HG03442 (cell line): Measurements from ENCODE around the gene NEURL3.

Source experiments
- ATAC-seq: cut with Tn5 transposase; IDR thresholded peaks from one replicate; pipeline ENCODE4 v1.9.1; 2021; ENCODE audit warnings: mild to moderate bottlenecking, moderate library complexity; ENCODE audit not compliant: unreplicated experiment

The NEURL3 gene

DNA sequence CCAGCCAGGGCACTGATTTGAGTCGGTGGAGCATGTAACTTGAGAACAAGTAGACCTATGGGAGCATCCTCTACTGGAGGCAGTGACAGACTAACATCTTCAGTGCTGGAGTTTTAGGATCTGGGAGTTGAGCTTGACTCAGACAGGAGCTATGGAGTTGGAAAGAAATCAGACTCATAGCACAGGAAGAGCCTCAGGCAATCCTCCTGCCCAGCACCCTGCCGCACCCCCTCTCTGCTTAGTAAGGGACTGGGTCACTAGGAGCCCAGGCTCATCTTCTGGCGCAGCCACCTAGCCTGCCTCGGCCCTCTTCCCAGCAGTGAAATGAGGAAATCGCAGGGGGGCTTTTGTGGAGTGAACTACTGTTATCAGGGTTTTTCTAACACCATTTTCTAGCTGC, 35.0 kb upstream of the NEURL3 start:
- ATAC-seq: no peak

DNA sequence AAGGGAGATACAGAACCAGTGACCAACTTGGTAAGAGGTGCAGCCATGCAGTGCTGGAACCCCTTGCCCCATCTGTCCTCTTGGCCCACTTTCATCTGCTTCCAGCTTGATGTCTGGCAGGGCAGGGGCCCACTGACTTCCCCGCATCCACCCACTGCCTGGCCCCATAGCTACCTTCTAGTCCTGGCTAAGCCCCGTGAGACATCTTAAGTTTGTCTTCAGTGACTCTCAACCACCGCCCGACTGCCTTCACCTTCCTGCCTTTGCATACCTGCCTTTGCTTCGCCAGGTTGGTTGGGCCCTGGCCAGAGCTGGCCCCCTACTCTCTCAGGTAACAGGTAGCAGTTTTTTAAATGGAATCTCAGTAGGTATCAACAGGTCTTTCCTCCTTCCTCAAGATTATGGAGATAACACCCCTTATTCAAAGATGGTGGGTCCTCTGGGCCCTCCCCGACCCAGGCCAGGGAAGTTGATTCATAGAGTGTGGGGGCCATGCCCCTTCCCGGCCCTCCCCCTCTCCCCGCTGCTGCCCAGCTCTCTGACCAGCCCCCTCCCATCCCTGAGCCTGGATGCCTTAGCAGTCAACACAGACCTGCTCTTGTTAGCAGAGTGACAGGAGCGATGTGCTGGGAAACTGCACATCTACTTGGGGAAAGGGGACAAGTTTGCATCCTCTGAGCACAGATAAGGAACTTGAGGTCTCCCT, 34.2 kb upstream of the NEURL3 start:
- ATAC-seq: no peak

DNA sequence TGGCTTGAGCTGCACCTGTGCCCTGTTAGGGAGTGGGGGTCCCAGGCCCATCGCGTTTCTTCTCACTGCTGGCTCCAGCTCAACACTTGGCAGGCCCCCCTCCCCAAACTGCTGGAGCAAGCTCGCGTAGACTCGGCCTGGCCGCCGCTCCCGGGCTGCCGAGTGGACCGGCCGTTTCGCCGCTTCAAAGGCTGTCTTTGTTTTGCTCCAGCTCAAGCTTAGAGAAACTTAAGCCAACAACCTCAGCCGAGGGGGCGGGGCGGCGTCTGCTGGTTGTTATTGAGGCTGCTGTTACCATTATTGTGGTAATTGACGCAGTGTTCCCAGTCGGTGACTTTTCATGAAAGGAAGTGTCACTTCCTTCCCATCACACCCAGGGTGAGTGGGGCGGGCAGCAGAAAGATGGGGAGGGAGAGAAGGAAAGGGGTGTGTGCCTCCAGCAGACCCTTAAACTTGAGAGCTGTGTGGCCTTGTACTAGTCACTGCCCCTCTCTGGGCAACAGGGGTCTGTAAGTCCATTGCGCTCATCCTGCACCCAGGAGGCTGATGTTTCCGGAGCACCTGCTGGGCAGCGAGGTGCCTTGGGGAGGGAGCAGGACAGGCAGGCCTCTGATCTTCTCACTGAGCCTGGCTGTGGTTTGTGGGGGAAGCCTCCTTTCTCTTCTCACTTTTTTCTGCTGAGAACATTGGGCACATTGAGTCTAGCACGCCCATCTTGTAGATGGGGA, 33.5 kb upstream of the NEURL3 start:
- no peak for ATAC-seq

DNA sequence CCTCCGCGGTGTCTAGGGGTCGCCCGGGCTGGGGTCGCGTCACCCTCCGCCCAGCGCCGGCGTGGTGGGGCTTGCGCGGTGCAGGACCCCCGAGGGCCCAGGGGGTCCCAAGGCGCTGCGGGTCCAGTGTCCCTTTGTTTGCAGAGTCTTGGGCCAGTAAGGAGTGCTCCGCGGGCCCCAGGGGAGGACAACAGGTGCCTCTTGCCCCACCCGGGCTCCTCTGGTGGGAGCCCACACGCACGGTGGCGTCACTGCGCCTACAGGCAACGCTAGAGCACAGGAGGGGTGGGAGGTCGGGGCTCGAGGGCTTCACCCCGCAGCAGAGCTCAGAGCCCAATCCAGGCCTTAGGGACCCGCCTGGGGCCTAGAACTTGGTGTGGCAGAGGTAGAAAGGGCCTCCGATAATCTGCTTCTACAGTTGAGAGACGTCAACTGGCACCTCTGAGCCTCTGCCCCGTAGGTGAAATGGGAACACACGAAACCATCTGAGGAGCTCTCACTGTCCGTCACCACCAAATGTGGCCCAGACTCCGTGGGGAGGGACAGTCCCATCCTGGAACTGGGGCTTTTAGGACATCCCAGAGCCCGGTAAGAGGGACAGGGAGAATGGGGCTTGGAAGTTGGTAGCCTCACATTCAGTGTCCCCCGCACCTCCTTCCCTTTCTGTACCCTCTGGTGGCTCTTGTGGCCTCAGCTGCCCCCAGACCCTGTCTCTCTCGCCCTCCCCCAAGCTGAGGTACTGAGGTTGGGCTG, 32.8 kb upstream of the NEURL3 start:
- no peak for ATAC-seq

DNA sequence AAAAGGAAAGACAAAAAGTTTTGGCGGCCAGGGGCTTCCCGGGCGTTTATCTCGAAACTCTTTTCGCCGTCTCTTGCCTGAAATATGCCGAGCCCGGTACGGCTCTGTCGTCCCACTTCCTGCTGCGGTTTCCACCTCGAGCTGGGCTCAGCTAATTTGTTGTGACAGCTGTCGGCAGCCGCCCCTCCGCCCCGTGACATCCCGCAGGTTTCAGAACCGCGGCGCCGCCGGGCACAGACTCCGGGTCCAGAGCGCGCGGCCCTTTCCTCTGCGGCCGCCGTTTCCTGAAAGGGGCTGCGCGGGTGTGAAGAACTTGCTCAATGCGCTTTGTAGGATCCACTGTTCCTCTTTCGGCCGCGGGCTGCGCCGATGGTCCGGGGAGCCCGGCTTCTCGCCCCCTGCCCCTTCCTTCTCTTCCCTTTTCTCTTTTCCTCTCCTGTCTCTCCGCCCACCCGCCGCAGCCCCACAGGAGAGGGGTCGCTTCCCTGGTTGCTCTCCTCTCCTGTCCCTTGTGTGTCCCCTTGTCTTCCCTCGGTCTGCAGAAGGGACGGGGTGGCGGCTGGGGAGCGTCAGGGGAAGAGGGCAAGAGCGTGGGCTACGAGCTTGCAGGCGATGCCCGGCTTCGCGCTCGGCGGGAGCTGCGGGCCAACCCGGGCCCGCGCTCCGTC, 32.0 kb upstream of the NEURL3 start:
- peak; percentile 37 for ATAC-seq

DNA sequence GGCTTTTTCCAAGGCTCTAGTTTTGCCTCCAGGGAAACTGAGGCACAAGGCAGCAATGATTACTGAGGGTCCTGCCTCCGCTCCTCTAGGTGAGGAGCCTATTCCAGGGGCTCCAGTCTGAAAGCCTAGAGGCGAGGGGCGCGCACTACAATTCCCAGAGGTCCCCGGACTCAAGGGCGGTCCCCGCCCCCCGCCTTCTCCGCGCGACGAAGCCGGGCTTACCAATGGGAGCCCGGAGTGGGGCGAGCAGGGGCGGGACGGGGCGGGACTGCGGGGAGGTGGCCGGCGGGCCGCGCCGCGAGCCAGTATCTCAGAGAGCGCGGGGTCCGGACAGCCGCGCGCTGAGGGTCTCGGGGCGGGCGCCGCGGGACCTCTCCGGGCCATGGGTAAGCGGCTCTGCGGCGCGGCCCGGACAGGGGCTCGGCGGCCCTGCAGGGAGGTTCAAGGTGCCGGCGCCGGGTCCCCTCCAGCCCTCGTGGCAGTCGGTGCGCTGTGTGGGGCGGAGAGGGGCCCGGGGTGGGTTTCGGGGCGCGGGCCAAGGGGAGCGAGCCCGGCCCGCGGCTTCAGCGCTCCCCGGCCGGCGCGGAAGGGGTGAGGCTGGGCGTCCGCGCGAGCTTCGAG, 31.4 kb upstream of the NEURL3 start, which contains the start of gene ARID5A:
Gene ARID5A, plus strand, starts transcription at position 308 of the 621 bp plus-strand sequence. Its CDS starts 75 bp downstream, at position 383.
- ATAC-seq: peak; percentile 55

DNA sequence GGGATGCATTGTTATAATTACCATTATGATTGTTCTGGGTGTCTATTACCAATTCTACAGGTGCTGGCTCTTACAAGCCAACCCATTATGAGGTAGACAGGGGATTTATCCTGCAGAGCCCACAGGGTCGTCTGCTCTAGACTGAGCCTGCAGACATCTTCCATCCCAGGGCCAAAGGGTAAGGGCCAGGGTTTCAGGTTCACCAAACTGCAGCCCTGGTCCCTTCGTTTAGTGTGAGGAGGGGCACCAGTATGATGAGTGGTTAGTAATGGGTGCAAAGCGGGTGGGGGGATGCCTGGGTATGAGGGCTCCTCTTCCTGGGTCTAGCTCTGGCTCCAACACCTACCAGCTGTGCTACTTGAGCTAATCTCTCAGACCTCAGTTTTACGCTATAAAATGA, 30.2 kb upstream of the NEURL3 start:
- no peak for ATAC-seq

DNA sequence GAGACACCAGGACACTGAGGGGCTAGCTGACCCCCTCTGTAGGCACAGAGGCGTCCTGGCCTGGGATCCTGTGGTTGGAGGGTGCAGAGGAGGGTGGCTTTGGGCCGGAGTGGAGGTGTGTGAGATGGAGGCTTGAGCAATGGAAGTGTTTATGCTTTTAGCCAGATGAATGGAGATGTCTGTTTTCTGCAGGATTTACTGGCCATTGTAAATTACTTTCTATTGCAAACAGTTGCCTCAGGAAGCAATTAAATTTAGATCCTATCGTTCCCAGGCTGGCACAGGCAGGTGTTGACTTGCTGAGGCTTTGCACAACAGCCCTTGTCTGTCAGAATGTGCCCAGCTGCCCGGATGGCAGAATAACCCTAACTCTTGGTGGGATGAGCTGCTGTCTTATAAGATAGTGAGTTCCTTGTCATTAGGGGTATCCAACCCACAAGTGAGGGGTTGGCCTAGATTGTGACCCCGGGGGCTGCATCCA, 29.6 kb upstream of the NEURL3 start:
- no peak for ATAC-seq

DNA sequence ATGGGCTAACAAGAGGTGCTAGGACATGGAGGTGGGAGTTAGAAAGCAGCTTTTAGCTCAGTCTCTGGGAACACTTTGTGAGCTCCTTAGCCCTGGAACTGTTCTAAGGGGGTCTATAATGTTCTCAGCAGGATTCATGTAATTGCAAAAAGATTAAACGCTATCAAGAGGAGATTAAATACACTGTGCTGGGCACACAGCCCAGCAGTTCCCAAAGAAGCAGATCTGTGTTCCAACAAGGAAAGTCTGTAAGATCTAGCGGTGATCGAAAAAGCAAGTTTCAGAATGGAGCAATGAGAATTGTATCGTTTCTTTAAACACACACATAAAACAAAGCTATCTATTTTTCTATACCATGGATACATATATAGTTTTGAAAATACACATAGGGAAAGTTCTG, 29.0 kb upstream of the NEURL3 start:
- no peak for ATAC-seq

DNA sequence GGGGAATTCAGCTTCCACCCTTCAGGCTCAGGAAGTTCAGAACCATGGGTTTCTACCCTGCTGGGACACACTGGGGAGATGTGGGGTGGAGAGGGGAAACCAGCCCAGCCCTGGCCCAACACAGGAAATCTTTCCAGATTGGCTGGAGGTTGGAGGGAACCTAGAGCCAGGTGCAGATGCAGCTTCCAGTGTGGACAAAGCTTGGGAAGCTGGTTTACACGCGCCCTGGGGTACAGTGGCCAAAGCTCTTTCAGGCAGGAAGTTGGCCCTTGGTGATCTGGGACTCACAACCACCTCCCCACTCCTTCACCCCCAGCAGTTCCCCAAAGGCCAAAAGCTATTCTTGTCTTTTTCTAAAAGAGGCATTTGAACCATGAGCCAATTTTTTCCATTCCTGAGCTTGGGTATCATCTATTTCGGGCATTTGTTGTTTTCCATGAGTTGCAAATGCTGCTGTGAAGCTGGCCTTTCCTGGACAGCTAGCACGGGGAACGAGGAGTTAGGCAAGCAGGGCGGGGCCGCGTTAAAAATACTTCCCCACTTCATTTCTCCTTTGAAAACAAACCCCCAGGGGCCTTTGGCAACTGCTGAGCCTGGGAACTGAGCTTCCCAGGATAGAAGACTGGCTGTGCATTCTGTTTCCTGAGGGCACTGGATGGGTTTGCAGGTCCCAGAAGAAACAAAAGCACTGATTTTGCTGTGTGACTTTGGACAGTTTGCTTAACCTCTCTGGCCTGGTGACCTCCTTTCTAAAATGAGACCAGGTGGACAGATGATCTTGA, 28.3 kb upstream of the NEURL3 start:
- ATAC-seq: no peak

DNA sequence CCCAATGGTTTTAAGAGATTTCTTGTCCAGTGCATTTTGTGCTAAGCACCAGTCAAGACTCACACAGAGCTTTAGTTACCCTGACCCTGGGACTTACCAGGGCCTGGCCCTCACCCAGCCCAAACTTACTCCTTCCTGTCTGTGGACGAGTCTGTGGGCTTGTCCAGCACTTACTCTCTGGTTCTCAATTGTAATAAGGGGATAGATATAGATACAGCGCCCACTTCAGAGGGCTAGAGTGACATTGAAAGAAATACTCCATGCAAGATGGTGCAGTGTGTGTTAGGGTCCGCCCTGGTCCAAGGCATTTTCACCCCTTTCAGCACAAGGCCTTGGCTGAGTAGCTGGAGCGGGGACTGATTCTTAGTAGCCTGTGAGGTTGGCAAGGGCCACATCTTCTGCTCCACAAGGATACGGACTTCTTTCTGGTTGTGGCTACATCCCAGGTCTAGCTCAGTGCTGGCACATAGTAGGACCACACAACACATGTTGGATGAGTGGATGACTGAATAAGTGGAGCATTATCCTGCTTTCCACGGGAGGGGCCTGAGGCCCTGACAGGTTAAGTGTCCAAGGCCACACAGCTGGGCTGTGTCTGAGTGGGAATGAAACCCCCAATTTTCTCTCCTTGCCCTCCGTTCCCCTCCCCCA, 27.6 kb upstream of the NEURL3 start:
- ATAC-seq: no peak

DNA sequence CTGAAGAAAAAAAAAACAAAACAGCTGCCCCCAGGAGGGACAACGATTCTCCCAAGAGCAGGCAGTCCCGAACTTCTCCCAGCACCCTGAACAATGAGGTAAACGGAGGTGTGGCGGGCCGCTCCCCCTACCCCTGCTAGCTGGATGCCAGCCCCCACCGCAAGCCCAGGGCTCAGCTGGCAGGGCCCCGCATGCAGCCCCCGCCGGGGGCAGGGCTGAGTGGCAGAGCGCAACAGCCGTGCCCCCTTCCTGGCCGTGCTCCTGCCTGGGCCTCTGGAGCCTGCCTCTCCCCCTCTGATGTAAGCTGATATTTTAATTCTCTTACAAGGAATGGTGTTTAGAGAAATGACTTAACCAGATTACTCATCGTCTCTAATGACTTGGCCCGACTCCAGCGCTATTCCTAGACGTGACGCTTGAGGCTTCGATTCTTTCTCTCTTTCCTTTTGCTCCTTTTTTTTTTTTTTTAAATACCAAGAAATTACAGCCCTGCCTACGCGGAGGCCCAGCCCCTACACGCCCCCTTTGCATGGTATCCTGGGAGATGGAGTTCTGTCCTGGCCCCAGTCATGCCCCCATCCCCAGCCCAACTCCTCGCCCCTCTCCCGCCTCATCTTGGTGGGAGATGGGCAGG, 26.8 kb upstream of the NEURL3 start:
- peak; percentile 25 for ATAC-seq

DNA sequence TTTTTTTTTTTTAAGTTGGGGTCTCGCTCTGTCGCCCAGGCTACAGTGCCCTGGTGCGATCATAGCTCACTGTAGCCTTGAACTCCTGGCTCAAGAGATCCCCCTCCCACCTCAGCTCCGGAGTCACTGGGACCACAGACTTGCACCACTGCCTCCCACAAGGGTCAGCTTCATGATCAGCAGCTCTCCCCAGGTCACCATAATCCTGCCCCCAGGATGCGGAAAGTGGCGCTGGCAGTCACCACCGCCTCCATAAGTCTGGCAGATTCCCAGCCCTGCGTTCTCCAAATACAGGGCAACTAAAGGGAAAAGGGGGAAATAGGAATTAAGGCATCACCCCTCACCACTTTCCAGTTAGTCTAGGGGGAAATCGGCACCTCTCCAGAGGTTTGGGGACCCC, 26.2 kb upstream of the NEURL3 start:
- ATAC-seq: no peak

DNA sequence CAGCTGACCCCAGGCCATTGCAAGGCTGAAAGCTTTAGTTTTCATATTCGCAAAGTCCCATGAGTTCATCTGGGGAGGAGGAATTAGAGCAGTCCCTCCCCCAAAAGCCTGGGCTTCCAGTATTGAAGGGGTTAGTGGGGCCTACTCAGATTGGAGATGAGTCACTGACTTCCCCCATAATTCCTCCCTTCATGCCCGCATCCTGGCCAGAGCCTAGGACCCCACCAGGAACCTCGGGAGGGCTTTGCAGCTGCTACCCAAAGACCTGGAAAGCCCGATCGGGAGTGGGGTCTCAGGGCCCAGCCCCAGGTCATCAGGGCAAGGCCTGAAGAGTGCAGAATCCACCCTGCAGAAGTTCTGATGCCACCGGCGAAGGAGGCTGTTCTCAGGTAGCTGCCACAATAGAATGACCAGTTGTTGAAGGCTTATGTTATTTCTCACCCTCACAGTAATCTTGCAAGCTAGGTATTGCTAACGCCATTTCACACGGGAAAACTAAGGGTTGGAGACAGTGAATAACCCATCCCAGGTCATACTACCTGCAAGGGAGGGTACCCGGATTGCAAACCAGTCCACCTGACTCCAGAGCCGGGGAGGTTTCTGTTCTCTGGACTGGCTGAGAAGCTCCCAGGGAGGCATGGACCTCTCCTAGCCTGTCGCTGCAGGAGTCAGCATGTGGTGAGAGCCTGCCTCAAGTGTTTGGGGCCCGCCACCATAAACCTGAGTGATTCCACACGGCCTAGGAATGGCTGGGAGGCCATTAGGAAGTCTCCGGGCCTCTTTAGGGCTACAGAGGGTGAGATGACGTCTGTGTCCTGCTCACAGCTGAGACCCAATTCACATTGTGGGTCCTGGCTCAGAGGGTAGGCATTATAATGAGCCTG, 25.6 kb upstream of the NEURL3 start:
- no peak for ATAC-seq

DNA sequence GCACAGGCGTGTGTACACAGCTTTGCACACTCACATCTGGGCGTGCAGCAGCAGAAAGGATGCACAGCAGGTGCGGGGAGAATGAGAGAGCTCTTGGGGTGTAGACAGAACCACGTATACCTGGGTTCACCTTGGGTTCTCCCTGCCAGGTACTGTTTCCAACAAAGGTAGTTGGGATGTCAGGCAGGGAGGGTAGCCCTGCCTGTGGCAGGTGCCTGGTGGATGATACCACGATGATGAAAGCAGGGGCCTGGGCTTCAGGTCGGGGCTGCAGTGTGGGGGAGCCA, 24.9 kb upstream of the NEURL3 start:
- no peak for ATAC-seq

DNA sequence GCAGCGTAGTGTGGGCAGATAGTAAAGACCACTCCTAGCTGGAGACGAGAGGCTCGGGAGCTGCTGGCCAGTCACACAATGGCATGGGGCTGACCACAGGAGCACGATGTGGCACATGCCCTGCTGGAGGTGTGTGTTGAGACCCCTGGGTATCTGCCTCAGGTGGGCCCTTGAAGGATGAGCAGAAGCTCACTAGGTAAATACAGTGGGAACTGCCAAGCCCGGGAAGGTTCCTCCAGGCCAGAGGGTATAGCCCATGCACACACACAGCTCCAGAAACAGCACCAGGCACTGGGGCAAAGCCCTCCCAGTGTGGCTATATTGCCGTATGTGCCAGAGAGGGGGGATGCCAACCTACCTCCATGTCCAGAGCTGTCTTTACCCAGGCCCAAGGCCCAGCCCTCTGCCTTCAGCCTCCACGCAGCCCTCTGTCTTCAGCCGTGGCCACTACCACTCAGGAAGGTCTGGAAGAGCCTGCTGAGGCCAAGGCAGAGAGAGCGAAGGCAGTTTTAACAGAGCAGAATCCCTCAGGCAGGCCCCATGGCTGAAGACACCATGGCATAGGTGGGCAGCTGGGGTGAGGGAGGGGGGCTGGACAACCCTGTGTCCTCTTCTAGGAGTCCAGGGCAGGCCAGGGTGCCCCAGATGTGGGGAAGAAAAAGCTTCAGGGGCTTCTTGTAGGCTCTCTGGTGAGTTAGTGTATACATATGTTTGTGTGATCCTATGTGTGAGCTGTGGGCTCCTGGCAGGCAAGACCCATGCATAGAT, 24.4 kb upstream of the NEURL3 start:
- no peak for ATAC-seq

DNA sequence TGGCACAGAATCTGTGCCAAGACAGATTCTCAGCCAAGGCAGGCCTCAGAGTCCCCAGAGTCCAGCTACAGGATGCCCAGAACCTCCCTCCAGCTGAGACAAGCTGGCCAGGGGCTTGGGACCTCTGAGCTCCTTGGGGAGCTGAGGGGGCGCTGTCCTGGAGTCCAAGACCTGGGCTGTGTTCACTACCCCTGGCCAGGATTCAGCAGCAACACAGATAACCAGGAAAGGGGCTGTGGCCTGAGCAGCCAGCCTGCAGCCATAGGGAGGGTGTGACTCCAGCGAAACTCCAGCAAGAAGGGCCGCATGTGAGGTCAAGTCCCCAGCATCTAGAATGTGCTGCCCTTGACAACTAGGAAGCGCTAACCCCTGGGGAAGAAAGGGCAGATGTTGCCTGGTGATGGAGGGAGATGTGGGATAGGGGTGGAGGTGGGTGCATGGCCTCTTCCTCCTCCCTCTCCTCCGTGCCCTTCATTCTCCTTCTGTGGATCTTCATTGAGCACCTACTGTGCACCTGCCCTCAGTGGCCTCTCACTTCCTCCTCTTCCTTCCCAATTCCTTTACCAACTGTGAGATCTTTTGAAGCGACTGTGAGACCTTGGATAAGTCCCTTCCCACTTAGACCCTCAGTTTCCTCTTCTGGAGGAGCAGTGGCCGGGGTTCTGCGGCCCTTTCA, 23.7 kb upstream of the NEURL3 start:
- no peak for ATAC-seq
